ENCODE data around the gene MALT1.

DNA sequence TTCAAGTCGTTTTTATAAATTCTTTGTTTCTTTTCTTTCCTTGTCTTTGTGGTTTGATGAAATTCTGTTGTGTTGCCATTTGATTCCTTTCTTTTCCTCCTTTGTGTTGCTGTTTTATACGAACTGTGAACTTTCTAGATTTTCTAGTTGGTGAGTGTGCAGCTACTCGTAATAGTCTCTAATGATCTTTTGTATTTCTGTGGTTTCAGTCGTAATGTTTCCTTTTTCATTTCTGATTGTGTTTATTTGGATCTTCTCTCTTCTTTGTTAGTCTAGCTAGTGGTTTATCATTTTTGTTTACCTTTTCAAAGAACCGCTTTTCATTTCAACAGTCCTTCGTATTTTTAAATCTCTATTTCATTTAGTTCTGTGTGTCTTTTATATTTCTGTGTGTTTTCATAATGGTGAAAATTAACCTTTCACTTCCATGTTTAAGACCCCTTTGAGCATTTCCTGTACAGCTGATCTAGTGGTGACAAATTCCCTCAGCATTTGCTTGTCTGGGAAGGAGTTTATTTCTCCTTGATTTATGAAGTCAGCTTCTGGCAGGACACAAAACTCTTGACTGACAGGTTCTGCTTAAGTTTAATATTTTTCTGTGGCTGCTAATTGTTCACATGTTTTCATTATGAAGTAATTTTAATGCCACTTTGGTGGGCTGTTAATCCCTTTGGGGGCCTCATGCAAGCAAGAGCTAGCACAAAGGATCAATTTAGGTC lies 16.2 kb upstream of the MALT1 start:
- TF ChIP-seq POLR2A (IDR thresholded peaks at IDR 0.05; ENCODE audit: low read depth) = no peak
- TF ChIP-seq, protein P1, sequence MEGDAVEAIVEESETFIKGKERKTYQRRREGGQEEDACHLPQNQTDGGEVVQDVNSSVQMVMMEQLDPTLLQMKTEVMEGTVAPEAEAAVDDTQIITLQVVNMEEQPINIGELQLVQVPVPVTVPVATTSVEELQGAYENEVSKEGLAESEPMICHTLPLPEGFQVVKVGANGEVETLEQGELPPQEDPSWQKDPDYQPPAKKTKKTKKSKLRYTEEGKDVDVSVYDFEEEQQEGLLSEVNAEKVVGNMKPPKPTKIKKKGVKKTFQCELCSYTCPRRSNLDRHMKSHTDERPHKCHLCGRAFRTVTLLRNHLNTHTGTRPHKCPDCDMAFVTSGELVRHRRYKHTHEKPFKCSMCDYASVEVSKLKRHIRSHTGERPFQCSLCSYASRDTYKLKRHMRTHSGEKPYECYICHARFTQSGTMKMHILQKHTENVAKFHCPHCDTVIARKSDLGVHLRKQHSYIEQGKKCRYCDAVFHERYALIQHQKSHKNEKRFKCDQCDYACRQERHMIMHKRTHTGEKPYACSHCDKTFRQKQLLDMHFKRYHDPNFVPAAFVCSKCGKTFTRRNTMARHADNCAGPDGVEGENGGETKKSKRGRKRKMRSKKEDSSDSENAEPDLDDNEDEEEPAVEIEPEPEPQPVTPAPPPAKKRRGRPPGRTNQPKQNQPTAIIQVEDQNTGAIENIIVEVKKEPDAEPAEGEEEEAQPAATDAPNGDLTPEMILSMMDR (IDR thresholded peaks at IDR 0.05) = no peak
- no peak for TF ChIP-seq POLR2AphosphoS5 (IDR thresholded peaks at IDR 0.05)
- TF ChIP-seq EP300 (IDR thresholded peaks at IDR 0.05) = no peak

Measured in esophagus muscularis mucosa (tissue), 4 donors.